NCI-H1092 treated with DMSO at 0.1 percent for 48 hours (cell line): ENCODE results near the gene MTMR6.

Experiments
- DNase-seq: peaks from one replicate; lab custom pipeline; 2025; lab: John Stamatoyannopoulos, UW

Gene MTMR6

DNA sequence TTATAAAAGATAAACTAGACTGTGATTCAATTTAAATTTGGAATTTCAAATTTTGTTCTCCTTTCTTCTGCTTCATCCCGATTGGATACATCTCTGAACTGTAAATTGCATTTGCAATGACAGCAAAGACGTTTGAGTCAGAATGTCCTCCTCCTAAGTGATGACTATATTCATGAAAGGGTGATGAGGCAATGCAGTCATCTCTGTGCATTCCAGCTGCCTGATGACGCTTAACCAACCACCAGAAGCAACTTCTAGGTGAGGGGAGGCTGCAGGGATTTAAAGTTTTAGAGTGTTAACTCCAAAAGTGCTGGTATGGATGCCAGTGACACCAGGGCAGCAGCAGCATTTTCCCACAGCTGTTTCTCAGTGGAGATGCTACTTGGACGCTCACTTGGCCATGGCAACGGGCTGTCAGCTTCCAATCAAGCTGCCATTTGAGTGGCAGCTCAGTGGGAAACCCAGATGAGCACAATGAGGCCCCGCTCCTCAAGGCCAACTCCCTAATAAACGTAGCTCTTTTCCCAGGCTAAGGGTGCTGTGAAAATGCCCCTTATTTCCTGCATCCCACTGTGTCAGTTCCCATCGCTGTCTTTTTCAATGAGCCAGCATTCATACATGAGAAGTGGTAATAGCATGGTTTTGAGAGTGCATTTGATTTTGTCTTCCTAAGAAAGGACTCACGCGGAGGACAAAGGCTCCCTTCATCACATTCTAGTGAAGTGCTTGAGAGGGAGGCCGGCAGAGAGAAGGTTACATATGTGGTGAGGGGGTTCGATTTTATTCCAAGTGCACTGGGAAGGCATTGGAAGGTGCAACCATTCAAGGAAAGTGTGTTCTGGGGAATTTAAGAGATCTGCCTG lies 70.0 kb downstream of the MTMR6 start:
- DNase-seq, result no peak

DNA sequence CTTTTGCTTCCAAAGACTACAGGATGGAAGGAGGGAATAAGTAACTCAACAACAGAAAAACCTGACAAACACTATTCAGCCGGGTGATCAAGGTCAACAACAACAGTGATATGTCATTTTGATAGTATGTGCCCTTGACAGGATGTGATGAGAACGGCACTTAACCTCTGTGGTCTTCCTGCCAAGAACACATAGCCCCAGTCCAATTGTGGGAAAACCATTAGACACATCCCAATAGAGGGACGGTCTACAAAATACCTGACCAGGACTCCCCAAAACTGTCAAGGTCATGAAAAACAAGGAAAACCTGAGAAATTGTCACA lies 72.1 kb downstream of the MTMR6 start:
- DNase-seq, result no peak

DNA sequence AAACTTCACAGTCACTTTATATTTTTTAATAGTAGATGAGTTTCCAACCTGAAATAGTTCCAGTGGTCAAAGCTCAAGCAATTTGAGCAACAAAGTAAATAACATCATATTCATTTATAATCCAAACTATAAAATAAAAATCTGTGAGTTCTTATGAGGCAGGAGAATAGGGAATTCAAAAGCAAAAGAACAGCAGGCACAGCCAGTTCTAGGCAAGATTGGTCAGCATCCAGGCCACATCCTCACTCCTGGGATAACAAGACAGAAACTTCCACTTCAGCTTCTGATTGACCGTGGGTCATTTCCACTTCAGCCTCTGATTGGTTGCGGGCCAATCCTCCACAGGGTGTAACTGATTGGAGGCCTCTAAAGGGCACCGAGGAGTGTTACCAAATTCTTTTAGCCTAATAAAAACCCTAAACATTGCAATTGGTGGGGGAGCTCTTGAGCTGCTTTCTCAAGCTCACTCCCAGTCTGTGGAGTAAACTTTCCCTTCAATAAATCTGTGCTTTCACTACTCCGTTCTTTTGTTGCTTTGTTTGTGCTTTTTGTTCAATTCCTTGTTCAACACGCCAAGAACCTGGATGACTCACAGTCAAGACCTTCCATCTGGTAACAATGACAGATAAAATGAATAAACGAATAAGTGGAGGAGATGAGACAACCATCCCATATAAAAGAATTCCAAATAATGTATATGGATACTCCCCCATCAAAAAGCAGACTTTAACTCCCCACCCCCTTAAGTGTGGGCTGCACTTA lies 72.6 kb downstream of the MTMR6 start:
- DNase-seq, result no peak

DNA sequence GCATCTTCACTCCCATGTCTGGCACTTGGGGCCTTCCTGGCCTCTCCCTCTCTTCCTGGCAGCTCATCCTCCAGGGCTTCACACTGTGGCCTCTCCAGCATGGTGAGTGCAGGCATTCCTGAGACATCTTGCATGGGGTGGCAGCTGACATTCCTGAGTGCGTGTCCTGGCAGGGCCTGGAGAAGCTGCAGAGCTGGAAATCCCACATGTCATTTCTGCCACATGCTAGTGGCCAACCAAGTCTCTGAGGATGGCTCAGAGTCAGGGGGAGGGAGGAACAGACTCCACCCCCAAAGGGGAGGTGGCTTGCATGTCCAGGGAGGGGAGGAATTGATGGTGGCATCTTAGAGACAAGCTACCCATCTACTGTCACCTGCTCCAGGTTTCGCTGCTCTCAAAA lies 73.6 kb downstream of the MTMR6 start:
- DNase-seq, result no peak

- DNase-seq, result no peak
Measured at GRCh38 chr13:25210842-25211569, 76.3 kb downstream of the MTMR6 start.

DNA sequence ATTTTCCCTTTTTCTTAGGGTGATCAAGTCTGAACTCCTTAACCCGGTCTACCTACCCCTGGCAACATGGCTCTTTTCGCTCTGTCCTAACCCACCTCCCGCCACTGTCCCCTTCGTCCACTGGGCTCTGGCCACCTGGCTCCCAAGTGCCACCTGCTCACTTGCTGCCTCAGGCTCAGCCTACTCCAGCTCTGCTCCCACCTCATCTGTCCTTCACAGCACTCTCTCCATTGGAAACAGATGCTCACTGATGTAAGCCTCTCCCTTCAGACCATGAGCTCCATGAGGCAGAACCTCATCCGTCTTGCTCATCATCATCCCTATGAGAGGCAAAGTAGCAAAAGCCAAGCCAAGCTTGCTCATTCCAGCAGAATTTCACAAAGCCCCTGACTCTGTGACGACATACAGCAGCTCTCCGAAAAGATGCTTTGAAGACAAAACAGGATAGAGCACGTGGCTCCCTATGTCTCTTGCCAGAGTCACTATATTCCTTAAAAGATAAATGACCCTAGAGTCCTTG lies 79.9 kb downstream of the MTMR6 start:
- no peak for DNase-seq

- DNase-seq, result no peak
Measured at GRCh38 chr13:25204863-25205262, 82.4 kb downstream of the MTMR6 start.

DNA sequence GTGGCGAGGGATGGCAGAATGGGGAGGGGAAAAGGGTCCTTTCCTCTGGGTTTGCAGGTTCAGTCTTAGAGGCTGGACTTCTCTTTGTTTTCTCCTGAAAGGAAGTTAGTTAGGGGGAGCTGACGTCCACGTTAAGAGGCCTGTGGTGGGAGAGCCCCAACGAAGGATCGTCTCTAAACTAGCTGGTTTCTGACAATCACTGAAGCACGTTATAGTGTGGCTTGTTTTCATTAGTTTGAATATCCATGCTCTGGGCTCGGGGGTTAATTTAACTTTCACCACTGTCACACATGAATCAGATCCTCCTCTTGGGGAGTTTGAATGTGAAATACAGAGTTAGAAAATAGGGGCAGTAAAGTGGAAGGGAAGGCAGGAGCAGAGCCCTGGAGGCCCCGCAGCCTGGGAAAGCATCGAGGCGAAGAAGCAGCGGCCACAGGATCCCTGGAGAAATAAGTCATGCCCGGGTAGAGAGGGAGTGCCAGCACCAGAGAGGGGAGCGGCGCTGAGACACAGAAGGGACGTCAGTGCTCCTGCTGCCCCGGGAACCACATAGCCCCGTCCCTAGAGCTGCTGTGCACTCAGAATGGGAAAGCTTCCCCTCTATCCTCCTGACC lies 84.1 kb downstream of the MTMR6 start:
- no peak for DNase-seq

DNA sequence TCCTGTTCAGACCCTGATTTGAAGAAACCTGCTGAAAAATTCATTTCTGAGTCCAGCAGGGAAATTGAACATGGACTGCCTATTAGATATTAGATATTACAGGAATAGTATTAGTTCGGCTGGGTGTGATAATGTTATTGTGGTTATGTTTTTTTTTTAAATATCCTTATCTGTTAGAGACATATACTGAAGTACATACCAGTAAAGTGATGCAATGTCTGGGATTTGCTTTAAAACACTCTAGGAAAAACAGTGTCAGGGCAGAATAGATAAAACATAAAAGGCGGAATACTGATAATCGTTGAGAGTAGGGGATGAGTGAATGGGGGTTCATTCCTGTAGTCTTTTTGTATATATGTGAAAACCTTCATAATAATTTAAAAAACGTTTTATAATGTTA lies 86.5 kb downstream of the MTMR6 start:
- no peak for DNase-seq

DNA sequence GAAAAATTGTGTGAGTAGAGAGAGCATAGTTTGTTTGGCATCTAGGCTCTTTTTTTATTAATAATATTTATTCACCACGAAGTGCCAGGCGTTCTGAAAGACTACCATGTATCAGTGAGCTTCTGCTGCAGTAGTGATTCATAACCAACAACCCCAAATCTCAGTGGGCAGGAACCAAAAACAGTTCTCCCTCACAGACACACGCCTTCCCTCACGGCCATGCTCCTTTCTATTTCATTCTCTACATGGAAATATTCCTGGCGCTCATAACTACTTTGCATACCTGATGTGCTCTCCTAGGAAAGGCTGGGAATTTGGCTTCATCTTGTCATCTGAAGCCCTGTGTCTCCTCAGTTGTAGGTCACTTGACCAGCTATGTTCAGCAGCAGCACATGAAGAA lies 88.6 kb downstream of the MTMR6 start:
- DNase-seq, result no peak

- DNase-seq, result no peak
Measured at GRCh38 chr13:25196971-25197370, 90.3 kb downstream of the MTMR6 start.
